MCF 10A (cell line): ENCODE data around the gene HES7. TPM values are rescaled to one million over a fixed set of nuclear protein-coding genes. Genes with fewer than 3 reads are reported as not detected.

Experiments
- BruUV-seq: library from RNA; stranded (reverse); fragments of 400-500 nt; replicated peaks from 2 replicates; lab custom pipeline; 2021; lab: Mats Ljungman, UMichigan
- CTCF ChIA-PET: fragments of 300-600 bp; sonication (Branson Sonifier 250); formaldehyde crosslinking; extraction: SDS; loops from one replicate; lab custom pipeline; 2021; ENCODE audit warnings: antibody characterized with exemption, inconsistent platforms; lab: Yijun Ruan, JAX
- POLR2A ChIA-PET: fragments of 300-600, 350-650 bp; sonication (Branson Sonifier 250); formaldehyde crosslinking; extraction: SDS; loops from one replicate; lab custom pipeline; 2020; ENCODE audit warnings: antibody characterized with exemption, inconsistent platforms; lab: Yijun Ruan, JAX
- DNase-seq: peaks from one replicate; pipeline ENCODE4 v3.0.0-alpha.2; 2018; ENCODE audit not compliant: unreplicated experiment
- H3K27ac Mint-ChIP-seq: one replicate; pipeline ENCODE4 v1.8.0; 2022; ENCODE audit warnings: mild to moderate bottlenecking, low read depth, mixed read lengths; ENCODE audit not compliant: unreplicated experiment
- H3K27me3 Mint-ChIP-seq: one replicate; pipeline ENCODE4 v1.8.0; 2022; ENCODE audit warnings: mixed read lengths; ENCODE audit not compliant: insufficient read depth, unreplicated experiment
- H3K36me3 Mint-ChIP-seq: one replicate; pipeline ENCODE4 v1.8.0; 2022; ENCODE audit warnings: mild to moderate bottlenecking, moderate library complexity, mixed read lengths; ENCODE audit not compliant: insufficient read depth, unreplicated experiment
- H3K4me1 Mint-ChIP-seq: one replicate; pipeline ENCODE4 v1.8.0; 2022; ENCODE audit warnings: mixed read lengths; ENCODE audit not compliant: insufficient read depth, unreplicated experiment
- H3K4me3 Mint-ChIP-seq: one replicate; pipeline ENCODE4 v1.8.0; 2022; ENCODE audit warnings: mild to moderate bottlenecking, moderate library complexity, mixed read lengths; ENCODE audit not compliant: unreplicated experiment
- H3K9me3 Mint-ChIP-seq: one replicate; pipeline ENCODE4 v1.8.0; 2022; ENCODE audit warnings: mixed read lengths; ENCODE audit not compliant: unreplicated experiment
- intact Hi-C: fragments of 100-400 bp; cut with micrococcal nuclease; formaldehyde crosslinking; loops from 2 replicates; pipeline ENCODE4 v1.14.1; 2022
- total RNA-seq: library from RNA; stranded (reverse); gene quantifications from 2 replicates; pipeline ENCODE4 v1.2.3, GENCODE V29; 2022
- TF ChIP-seq, protein P1 (sequence below): fragments of 200-600 bp; IDR thresholded peaks from one replicate; pipeline ENCODE4 v1.8.0; 2022; ENCODE audit warnings: antibody characterized with exemption, mild to moderate bottlenecking; ENCODE audit not compliant: unreplicated experiment

The HES7 gene
- total RNA-seq, 1 experiment from 2014 or later: 5.9 TPM

DNA sequence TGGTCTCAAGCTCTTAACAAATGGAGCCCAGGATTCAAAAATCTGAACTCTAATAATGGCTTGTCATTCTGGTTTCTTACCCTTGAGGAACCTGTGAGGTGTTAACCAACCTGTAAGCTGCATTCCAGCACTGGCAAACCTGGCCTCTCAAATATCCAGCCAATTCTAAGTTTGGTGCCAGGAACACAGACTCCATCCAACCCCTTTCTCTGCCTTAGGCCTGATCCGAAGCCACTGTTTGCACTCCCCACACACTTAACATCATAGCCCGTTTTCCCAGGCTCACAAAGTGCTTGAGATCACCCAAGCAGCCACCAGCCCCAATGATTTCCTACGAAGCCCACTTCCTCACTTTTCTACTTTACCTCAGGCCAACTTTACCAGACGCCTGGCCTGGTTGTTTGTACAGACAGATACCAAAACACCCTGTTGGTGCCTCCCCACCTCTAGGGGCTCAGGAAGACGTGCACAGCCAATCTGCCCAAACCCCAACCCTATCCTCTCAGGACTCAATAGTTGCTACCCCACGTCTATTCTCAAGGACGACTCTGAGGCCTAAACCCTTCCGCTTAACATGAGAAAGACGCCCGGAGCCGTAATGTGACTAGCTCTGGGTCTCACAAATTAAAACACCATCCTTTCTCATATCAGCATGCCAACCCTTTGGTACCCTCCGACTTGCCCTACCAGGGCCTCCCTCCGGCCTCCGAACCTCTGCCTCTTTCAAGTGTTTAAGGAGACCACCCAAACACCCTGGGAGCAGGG lies 31.5 kb upstream of the HES7 start:
- Mint-ChIP-seq H3K27me3 (no peaks in the 10 kb centered on the region), H3K4me1 (peaks cover 32% of the 10 kb centered on the region), H3K9me3 (no peaks in the 10 kb centered on the region), H3K36me3 (peaks cover 16% of the 10 kb centered on the region), H3K27ac (no peak overlapping the region), H3K4me3 (no peak overlapping the region)
- TF ChIP-seq, protein P1, sequence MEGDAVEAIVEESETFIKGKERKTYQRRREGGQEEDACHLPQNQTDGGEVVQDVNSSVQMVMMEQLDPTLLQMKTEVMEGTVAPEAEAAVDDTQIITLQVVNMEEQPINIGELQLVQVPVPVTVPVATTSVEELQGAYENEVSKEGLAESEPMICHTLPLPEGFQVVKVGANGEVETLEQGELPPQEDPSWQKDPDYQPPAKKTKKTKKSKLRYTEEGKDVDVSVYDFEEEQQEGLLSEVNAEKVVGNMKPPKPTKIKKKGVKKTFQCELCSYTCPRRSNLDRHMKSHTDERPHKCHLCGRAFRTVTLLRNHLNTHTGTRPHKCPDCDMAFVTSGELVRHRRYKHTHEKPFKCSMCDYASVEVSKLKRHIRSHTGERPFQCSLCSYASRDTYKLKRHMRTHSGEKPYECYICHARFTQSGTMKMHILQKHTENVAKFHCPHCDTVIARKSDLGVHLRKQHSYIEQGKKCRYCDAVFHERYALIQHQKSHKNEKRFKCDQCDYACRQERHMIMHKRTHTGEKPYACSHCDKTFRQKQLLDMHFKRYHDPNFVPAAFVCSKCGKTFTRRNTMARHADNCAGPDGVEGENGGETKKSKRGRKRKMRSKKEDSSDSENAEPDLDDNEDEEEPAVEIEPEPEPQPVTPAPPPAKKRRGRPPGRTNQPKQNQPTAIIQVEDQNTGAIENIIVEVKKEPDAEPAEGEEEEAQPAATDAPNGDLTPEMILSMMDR: no peak
- intact Hi-C loops: loop anchor here (2.0 kb wide), 1 partner anchor 31 kb away; no protein-coding TSS in a partner anchor
- POLR2A ChIA-PET: interaction anchor here (0.6 to 16.5 kb wide), 34 partner anchors 9 to 913 kb away, joined by 3 to 429 read pairs (median 6); partner anchors contain the start of genes ALOXE3, AURKB, BORCS6 and CNTROB
- DNase-seq: no peak
- CTCF ChIA-PET: interaction anchor here (0.6 to 8.7 kb wide), 7 partner anchors 14 to 80 kb away, joined by 3 to 59 read pairs (median 3); partner anchors contain the start of gene ALOXE3
- BruUV-seq: no TSS peak

DNA sequence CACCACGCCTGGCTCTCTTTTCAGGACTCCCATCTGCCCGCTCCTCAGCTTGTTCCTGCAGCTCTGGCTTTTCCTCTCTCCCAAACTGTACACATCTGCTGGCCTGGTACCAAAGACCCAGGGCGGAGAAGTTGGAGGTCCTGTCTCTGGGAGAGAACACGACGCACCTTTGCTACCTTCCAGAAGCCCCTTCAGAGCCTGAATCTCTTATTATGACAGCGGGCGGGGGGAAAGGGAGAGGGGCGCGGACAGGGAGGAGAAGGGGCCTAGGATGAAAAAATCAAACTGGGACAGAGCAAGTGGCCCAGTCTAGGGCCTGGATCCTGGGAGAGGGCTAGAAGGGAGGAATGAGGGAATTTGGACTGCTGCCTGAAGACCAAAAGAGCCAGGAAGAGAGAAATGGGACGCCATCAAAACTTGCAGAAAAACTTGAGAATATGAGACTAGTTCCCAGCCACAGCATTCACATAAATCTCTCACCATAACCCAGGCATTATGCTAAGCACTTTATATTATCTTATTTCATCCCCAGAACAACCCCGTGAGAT lies 30.8 kb upstream of the HES7 start:
- DNase-seq: no peak
- TF ChIP-seq, protein P1: no peak
- Mint-ChIP-seq H3K9me3 (no peaks in the 10 kb centered on the region), H3K4me3 (no peak overlapping the region), H3K27me3 (no peaks in the 10 kb centered on the region), H3K36me3 (peaks cover 16% of the 10 kb centered on the region), H3K27ac (no peak overlapping the region), H3K4me1 (peaks cover 32% of the 10 kb centered on the region)
- intact Hi-C loops: loop anchor here (2.0 kb wide), 1 partner anchor 32 kb away; no protein-coding TSS in a partner anchor
- ChIA-PET POLR2A (interaction anchor here (0.6 to 16.5 kb wide), 24 partner anchors 9 to 912 kb away, joined by 3 to 429 read pairs (median 8); partner anchors contain the start of genes ALOXE3, AURKB, BORCS6 and CTC1), CTCF (interaction anchor here (0.6 to 8.7 kb wide), 4 partner anchors 16 to 97 kb away, joined by 3 to 59 read pairs (median 4); no protein-coding TSS in a partner anchor)
- TSS peak; percentile 60 for BruUV-seq

DNA sequence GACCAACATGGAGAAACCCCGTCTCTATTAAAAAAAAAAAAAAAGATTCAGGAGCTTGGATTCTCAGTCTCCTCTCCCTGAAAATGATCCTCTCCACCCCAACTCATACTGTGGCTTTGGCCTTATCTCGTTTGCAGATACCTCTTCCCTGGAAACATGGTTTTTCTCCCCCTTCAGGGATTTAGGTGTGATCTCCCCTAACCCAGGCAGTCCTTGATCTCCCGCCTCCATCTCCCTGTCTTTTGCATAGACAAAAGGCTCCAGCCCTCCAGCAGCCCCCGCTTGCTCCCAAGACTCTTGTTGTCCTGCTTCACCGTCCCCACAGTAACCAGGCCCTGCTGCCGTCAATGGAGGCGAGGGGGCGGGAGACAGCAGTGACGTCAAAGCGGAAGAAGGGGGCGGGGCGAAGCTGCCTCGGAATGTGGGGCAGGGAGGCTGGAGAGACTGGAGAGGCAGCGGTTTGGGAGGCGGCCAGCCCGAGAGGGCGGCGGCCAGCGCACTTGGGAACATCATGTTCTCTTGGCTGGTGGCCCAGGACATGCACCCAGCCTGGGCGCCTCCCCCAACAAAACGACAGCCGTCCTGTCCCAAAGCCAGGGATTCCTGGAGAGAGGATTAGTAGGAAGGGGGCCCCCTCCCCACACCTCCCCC lies 30.2 kb upstream of the HES7 start:
- Mint-ChIP-seq H3K4me3 (no peak overlapping the region), H3K36me3 (peaks cover 15% of the 10 kb centered on the region), H3K27me3 (no peaks in the 10 kb centered on the region), H3K4me1 (peaks cover 33% of the 10 kb centered on the region), H3K27ac (no peak overlapping the region), H3K9me3 (no peaks in the 10 kb centered on the region)
- DNase-seq: peak; percentile 100
- POLR2A ChIA-PET: interaction anchor here (0.6 to 16.5 kb wide), 24 partner anchors 10 to 720 kb away, joined by 3 to 429 read pairs (median 6); partner anchors contain the start of genes ALOXE3, BORCS6, CTC1 and HES7
- intact Hi-C loops: loop anchor here (2.0 kb wide), 1 partner anchor 33 kb away; no protein-coding TSS in a partner anchor
- no TSS peak for BruUV-seq
- TF ChIP-seq, protein P1: no peak
- CTCF ChIA-PET: interaction anchor here (0.6 to 8.7 kb wide), 5 partner anchors 11 to 145 kb away, joined by 3 to 59 read pairs (median 3); no protein-coding TSS in a partner anchor
